GM19023 (cell line): ENCODE measurements around the gene PTPN1.
"Not testable (repeated sequence)": the region's sequence is repeated elsewhere in the genome, so short reads cannot be mapped to it uniquely, and the experiment has no call there.

Experiments
- ATAC-seq: cut with Tn5 transposase; IDR thresholded peaks from one replicate; pipeline ENCODE4 v1.9.1; 2021; ENCODE audit warnings: mild to moderate bottlenecking, moderate library complexity; ENCODE audit not compliant: unreplicated experiment

The PTPN1 gene

GRCh38 chr20:50509923-50510705 lies at the start of gene PTPN1:
PTPN1 (plus strand) TSS chr20:50510383; CDS start chr20:50510528, 145 bp downstream.
- ATAC-seq, result peak; percentile 92

GRCh38 chr20:50460608-50461267 lies 49.4 kb upstream of the PTPN1 start:
- peak; percentile 52 for ATAC-seq

DNA sequence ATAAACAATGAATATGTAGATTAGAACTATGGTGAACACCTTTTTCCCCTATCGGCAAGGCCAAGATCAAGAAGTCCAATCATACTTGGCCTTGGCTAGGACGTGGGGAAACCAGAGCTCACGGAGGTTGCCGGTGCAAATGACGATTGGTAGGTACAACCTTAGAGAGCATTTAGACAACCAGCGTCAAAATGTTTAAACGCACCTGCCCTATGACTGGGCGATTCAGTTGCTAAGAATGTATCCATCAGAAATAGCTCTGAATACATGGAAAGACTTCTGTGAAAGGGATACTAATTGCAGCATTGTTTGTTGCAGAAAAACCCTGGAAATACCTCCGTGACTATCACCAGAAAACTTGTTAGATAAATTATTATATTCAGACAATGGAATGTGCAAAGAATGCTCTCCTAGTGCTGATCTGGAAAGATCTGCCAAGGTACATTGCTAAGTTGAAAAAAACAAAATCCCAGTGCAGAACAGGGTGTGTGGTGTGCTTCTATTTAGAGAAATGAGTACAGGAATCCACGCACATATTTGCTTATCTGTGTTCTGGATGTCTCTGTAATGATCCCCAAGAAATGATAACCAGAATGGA lies 48.0 kb upstream of the PTPN1 start:
- ATAC-seq, result no peak

- peak; percentile 69 for ATAC-seq
These were observed 46.0 kb upstream of the PTPN1 start for GRCh38 chr20:50464026-50464724.

DNA sequence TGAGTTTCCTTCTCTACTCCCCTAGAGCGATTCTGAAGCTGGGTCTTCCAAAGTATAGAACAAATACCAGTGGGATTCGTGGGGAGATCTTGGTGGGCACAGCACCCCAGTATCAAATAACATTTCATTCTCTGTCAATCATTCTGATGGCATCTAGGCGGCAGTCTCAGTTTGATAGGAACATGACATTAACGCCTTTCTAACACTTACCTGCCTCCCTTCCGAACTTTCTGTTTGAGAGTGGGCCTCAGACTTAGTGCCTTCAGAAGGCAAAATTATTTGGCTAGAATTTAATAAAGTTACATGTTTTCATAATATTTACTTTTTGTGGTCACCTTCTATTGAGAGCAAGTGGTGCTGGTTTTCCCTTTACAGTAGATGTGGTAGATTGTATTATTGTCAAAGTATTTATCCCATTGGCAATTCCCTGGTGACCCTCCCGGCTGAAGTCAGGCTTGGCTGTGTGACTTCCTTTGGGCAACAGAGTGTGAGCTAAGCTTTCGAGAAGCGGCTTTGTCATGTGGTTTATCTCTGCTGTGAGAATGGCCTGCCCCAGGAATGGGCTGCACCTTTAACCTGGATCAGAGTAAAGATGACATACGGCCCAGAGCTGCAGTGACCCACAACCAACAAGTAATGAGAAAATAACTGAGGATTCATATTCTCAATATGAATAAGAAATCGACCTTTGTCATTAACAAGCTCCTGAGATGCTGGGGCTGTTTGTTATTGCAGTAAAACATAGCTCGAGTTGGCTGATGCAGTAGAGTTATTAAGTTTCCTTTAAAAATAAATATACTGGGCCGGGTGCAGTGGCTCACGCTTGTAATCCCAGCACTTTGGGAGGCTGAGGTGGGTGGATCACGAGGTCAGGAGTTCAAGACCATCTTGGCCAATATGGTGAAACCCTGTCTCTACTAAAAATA lies 45.2 kb upstream of the PTPN1 start:
- ATAC-seq, result no peak

DNA sequence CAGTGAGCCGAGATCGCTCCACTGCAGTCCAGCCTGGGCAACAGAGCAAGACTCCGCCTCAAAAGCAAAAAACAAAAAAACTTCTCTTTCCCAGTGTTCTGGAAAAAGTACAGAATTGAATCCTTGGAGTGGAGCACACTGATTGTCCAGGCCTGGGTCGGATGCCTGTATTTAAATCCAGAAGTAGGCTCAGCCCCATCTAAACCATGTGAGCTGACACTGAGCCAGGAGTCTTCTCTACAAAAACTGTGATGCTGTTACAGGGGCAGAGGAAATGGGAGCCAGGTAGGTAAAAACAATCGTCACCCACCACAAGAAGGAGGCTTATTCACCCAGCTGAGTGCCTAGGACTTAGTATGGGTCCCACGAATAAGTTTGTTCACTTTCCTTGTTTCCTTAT lies 43.0 kb upstream of the PTPN1 start:
- ATAC-seq, result no peak

- no peak for ATAC-seq
These were observed 42.3 kb upstream of the PTPN1 start for GRCh38 chr20:50467718-50468356.

DNA sequence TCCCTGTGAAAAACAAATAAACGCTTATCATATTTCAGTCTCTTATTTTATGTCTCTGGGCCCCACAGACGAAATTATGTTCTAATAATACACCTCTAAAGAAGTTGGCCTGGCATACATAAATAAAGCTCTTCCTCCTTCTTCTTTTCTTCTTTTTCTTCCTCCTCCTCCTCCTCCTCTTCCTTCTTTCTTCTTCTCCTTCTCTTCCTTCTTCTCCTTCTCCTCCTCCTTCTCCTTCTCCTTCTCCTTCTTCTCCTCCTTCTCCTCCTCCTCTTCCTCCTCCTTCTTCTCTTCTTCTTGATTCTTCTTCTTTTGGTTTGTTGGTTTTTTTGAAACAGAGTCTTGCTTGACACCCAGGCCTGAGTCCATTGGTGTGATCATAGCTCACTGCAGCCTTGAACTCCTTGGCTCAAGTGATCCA lies 41.8 kb upstream of the PTPN1 start:
- ATAC-seq, result no peak

GRCh38 chr20:50469176-50469723 lies 40.9 kb upstream of the PTPN1 start:
- no peak for ATAC-seq

GRCh38 chr20:50469796-50470195 lies 40.4 kb upstream of the PTPN1 start:
- ATAC-seq, result no peak

GRCh38 chr20:50470264-50470858 lies 39.8 kb upstream of the PTPN1 start:
- ATAC-seq, result no peak

DNA sequence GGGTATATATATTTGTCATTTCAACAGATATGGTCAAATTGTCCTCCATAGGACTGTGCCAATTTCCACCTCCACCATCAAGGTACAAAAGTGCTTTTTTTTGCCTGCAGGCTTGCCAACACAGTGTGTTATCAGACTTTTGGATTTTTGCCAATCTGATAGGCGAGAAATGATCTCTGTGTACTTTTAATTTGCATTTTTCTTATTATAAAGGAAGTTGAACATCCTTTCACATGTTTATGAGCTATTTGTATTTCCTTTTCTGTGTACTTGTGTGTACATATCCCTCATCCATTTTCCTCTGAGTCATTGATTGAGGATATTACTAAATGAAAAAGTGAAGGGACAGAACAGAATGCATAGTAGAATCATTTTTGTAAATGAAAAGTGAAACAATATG lies 39.0 kb upstream of the PTPN1 start:
- no peak for ATAC-seq

DNA sequence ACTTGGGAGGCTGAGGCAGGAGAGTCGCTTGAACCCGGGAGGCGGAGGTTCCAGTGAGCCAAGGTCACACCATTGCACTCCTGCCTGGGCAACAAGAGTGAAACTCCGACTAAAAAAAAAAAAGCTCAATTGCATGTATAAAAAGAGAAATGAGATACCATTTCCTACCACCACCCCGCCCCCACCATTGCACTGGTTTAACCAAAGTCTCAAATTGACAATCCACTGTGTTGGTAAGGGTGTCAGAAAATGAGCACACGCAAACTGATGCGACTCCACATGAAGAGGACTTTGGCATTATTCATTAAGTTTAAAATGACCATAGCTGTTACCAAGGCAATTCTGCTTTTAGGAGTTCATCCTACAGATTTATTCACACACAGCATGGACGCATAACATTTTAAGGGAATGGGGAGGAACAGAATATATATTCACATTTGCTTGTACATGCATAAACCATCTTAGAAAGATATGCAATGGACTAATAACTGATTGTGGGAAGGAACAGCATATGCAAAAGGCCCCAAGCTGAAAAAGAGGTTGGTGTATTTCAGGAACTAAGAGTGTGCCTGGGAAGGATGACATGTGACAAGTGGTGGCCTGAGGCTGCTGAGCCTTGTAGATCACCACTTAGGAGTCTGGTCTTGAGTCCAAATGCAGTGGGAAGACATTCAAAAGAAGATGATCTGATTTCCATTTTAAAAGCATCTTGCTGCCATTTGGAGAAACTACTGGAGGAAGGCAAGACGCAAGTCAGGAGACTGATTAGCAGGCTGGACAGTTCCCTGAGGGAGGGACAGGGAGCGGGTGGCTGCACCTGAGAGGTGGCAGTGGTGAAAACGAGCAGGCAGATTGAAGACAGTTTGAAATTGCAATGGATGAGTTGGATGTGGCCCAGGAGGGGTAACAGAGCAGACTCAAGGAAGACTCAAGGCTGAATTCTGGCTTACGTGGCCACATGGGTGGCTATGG lies 37.2 kb upstream of the PTPN1 start:
- ATAC-seq, result no peak

DNA sequence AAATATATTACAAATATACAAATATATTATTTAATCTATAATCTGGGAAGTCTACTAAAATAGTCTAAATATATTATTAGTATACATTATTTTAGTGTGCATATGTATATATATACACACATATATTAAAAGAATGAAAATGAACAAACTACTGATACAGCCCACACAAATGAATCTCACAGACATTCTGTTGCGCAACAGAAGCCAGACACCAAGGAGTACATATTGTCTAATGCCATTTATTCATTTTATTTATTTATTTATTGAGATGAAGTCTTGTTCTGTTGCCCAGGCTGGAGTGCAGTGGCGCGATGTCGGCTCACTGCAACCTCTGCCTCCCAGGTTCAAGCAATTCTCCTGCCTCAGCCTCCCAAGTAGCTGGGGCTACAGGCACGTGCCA lies 35.8 kb upstream of the PTPN1 start:
- ATAC-seq, result not testable (repeated sequence)

DNA sequence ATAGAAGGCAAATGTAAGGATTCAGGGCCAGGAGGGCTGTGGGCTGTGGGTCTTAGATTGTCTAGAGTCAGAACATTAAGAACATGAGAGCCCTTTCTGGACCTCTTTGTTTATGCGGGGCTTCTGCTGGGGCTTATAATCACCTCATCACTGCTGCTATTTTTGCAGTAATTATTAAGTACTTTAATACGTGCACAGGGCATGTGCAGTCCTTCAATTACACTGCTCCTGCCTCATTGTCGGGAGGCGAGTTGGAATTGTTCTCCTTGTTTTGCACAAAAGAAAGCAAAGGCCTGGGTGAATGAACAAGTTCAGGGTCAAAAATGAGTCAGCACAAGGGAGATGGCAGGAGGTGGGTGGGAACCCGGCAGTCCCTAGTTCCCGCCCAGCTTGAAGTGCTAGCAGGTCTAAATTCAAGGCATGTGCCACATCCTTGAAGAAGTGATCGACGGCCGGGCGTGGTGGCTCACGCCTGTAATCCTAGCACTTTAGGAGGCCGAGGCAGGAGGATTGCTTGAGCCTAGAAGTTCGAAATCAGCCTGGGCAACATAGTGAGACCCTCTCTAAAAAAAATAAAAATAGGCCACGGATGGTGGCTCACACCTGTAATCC lies 34.4 kb upstream of the PTPN1 start:
- no peak for ATAC-seq

DNA sequence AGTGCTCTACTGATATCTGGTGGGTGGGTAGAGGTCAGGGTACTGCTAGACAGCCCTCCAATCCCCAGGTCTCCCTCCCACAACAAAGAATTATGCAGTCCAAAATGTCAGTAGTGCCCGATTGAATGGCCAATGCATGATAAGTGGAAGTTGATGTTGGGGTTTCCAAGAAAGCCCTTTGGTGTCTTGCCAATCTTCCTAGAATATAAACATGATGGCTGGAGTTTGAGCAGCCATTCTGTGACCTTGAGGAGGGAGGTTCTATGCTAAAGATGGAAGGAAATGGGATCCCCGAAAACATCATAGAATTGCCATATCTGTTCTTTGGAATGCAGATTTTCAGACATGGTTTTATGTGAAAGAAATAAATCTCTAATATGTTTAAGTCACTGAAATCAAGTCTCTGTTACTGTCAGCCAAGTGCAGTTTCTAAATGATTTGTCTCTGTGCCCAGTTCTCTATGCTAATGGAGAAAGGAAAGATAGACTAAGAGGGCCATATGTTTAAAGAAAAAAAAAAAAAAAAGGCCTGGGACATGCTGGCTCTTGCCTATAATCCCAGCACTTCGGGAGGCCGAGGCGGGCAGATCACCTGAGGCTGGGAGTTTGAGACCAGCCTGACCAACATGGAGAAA lies 32.8 kb upstream of the PTPN1 start:
- no peak for ATAC-seq
